T-helper 2 cell treated with Interferon-gamma antibody and Interleukin-4, amounts not matched to agents 5 μg/mL and 100 μg/mL, for 36 hours (primary cell): ENCODE measurements around the gene CCDC167.
A peak's percentile ranks its signal among the peaks of the same experiment; 100 is the strongest.

Source experiments
- DNase-seq: peaks from one replicate; pipeline ENCODE4 v3.0.0; 2021; ENCODE audit warnings: low spot score
- H3K27ac Mint-ChIP-seq: one replicate; pipeline ENCODE4 v1.8.0; 2021; ENCODE audit warnings: mild to moderate bottlenecking, mixed read lengths
- H3K27me3 Mint-ChIP-seq: one replicate; pipeline ENCODE4 v1.8.0; 2021; ENCODE audit warnings: low read depth, mixed read lengths
- H3K36me3 Mint-ChIP-seq: one replicate; pipeline ENCODE4 v1.8.0; 2021; ENCODE audit warnings: low read depth, mixed read lengths
- H3K4me1 Mint-ChIP-seq: one replicate; pipeline ENCODE4 v1.8.0; 2021; ENCODE audit warnings: low read depth, mixed read lengths
- H3K4me3 Mint-ChIP-seq: one replicate; pipeline ENCODE4 v1.8.0; 2022; ENCODE audit warnings: mild to moderate bottlenecking, moderate library complexity, mixed read lengths
- H3K9me3 Mint-ChIP-seq: one replicate; pipeline ENCODE4 v1.8.0; 2021; ENCODE audit warnings: mixed read lengths

Gene CCDC167

GRCh38 chr6:37495244-37495934, 4.3 kb downstream of the CCDC167 start:
- no peaks in the 10 kb centered on the region for H3K27me3 Mint-ChIP-seq
- peak; percentile 57 for DNase-seq
- H3K9me3 Mint-ChIP-seq: no peaks in the 10 kb centered on the region
- peaks cover 45% of the 10 kb centered on the region for H3K4me1 Mint-ChIP-seq
- no peak overlapping the region for H3K4me3 Mint-ChIP-seq
- H3K27ac Mint-ChIP-seq: peak overlapping the region; percentile 65
- peaks cover 13% of the 10 kb centered on the region for H3K36me3 Mint-ChIP-seq

DNA sequence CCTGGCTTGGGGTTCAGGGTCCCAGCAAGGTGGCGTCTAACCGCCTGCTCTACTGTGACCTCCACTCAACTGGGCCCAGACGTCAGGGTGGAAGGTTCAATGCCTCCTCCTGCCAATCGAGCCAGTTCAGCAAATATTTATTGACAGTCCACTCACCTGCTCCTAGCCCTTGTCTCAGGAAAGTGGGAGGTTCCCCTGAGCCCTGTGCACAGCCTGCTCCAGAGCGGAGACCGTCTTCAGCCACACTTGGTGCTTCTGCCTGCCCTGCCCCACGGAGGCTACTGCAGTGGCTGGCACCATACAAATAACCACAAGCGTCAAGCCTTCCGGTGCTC, 6.1 kb downstream of the CCDC167 start:
- Mint-ChIP-seq H3K4me1 (peaks cover 37% of the 10 kb centered on the region), H3K27ac (no peak overlapping the region), H3K4me3 (no peak overlapping the region), H3K27me3 (no peaks in the 10 kb centered on the region), H3K9me3 (no peaks in the 10 kb centered on the region), H3K36me3 (peaks cover 11% of the 10 kb centered on the region)
- DNase-seq: no peak

GRCh38 chr6:37492991-37493660, 6.6 kb downstream of the CCDC167 start:
- Mint-ChIP-seq H3K4me1 (peaks cover 39% of the 10 kb centered on the region), H3K4me3 (no peak overlapping the region)

GRCh38 chr6:37492236-37492972, 7.3 kb downstream of the CCDC167 start:
- no peak for DNase-seq
- Mint-ChIP-seq H3K27me3 (no peaks in the 10 kb centered on the region), H3K9me3 (no peaks in the 10 kb centered on the region), H3K36me3 (peaks cover 15% of the 10 kb centered on the region), H3K27ac (no peak overlapping the region), H3K4me1 (peaks cover 39% of the 10 kb centered on the region), H3K4me3 (no peak overlapping the region)

More at GRCh38 chr6:37492991-37493660, 6.6 kb downstream of the CCDC167 start:
- H3K27me3 Mint-ChIP-seq: no peaks in the 10 kb centered on the region
- H3K27ac Mint-ChIP-seq: no peak overlapping the region
- H3K36me3 Mint-ChIP-seq: peaks cover 15% of the 10 kb centered on the region
- no peaks in the 10 kb centered on the region for H3K9me3 Mint-ChIP-seq
- DNase-seq: no peak

GRCh38 chr6:37491830-37492208, 7.9 kb downstream of the CCDC167 start:
- DNase-seq: no peak
- H3K27ac Mint-ChIP-seq: no peak overlapping the region
- H3K9me3 Mint-ChIP-seq: no peaks in the 10 kb centered on the region
- no peak overlapping the region for H3K4me3 Mint-ChIP-seq
- no peaks in the 10 kb centered on the region for H3K27me3 Mint-ChIP-seq
- H3K4me1 Mint-ChIP-seq: peaks cover 35% of the 10 kb centered on the region
- peaks cover 15% of the 10 kb centered on the region for H3K36me3 Mint-ChIP-seq

DNA sequence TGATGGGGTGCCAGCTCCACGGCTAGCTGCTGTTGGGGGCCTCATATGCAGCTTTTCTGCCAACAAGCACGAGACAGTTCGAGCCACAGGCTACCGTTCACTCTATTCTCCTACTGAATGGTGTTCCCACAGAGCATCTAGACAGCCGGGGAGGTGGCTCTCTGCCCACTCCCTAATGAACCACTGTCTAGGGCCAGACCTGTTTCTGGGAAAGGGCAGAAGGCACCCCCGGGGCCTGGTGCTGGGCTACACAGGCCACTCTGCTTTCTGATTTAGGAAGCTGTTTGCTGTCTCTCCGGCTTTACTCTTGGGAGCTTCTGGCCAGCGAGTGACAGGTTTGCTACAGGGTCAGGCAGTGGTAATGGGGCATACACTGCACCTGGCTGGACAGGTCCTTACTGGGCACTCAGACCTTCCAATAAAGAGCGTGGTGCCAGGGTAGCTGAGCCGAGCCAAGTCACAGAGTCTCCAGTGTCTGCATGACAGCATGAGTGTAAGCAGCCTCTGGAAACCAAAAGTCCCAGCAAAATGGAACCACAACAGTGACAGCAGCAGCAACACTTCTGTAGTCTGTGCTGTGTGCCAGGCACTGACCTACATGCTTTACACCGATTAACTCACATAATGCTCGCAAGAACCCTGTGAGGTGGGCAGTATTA, 8.4 kb downstream of the CCDC167 start:
- H3K4me3 Mint-ChIP-seq: no peak overlapping the region
- no peak overlapping the region for H3K27ac Mint-ChIP-seq
- H3K4me1 Mint-ChIP-seq: peaks cover 32% of the 10 kb centered on the region
- H3K27me3 Mint-ChIP-seq: no peaks in the 10 kb centered on the region
- H3K9me3 Mint-ChIP-seq: no peaks in the 10 kb centered on the region
- H3K36me3 Mint-ChIP-seq: peaks cover 15% of the 10 kb centered on the region
- no peak for DNase-seq

GRCh38 chr6:37490536-37491170, 9.0 kb downstream of the CCDC167 start:
- H3K9me3 Mint-ChIP-seq: no peaks in the 10 kb centered on the region
- peaks cover 12% of the 10 kb centered on the region for H3K36me3 Mint-ChIP-seq
- DNase-seq: no peak
- H3K4me1 Mint-ChIP-seq: peaks cover 30% of the 10 kb centered on the region
- no peak overlapping the region for H3K4me3 Mint-ChIP-seq
- no peaks in the 10 kb centered on the region for H3K27me3 Mint-ChIP-seq
- peak overlapping the region; percentile 63 for H3K27ac Mint-ChIP-seq

DNA sequence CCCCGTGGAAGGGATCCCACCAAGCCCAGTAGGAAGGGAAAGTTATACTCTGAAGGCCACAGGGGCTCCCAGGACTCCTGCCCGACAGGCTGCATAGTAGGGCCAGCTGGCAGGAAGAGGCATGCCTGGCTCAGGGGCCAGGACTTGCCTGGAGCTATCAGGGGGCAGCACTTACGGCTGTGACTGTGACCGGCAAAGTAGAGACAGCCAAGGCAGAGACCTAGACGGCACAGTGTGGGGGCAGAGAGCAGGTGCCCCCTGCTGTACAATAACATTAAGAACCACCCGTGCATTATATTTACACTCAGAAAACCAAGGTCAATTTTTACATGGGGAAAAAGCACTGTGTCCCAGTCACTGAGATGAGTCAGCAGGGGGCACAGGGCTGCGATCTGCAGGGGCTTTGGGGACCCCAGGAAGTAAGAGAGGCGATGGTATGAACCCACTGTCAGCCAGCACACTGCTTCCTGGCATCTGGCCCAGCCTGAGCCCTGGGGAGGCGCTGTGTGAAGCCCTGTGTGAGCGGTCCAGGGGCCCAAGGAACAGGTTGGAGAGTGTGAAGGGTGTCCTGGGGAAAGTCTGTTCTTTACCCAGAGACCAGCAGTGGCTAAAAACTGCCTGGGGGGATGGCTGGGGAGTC, 9.9 kb downstream of the CCDC167 start:
- Mint-ChIP-seq H3K9me3 (no peaks in the 10 kb centered on the region), H3K27me3 (no peaks in the 10 kb centered on the region), H3K4me1 (peaks cover 23% of the 10 kb centered on the region), H3K4me3 (no peak overlapping the region), H3K27ac (peak overlapping the region; percentile 31), H3K36me3 (peaks cover 11% of the 10 kb centered on the region)
- no peak for DNase-seq

- no peak for DNase-seq
- H3K9me3 Mint-ChIP-seq: no peaks in the 10 kb centered on the region
- no peaks in the 10 kb centered on the region for H3K27me3 Mint-ChIP-seq
- peaks cover 8% of the 10 kb centered on the region for H3K36me3 Mint-ChIP-seq
- peaks cover 19% of the 10 kb centered on the region for H3K4me1 Mint-ChIP-seq
- H3K27ac Mint-ChIP-seq: peak overlapping the region; percentile 62
- no peak overlapping the region for H3K4me3 Mint-ChIP-seq
These were observed 11.2 kb downstream of the CCDC167 start for GRCh38 chr6:37488476-37488875.

- H3K36me3 Mint-ChIP-seq: peaks cover 15% of the 10 kb centered on the region
- H3K27me3 Mint-ChIP-seq: no peaks in the 10 kb centered on the region
- H3K27ac Mint-ChIP-seq: peak overlapping the region; percentile 62
- DNase-seq: no peak
- H3K4me3 Mint-ChIP-seq: no peak overlapping the region
- H3K4me1 Mint-ChIP-seq: peaks cover 19% of the 10 kb centered on the region
- H3K9me3 Mint-ChIP-seq: no peaks in the 10 kb centered on the region
These were observed 11.9 kb downstream of the CCDC167 start for GRCh38 chr6:37487591-37488380.

- peaks cover 13% of the 10 kb centered on the region for H3K4me1 Mint-ChIP-seq
- H3K27ac Mint-ChIP-seq: no peak overlapping the region
- no peak for DNase-seq
- no peaks in the 10 kb centered on the region for H3K27me3 Mint-ChIP-seq
- H3K36me3 Mint-ChIP-seq: peaks cover 24% of the 10 kb centered on the region
- no peaks in the 10 kb centered on the region for H3K9me3 Mint-ChIP-seq
- no peak overlapping the region for H3K4me3 Mint-ChIP-seq
These were observed 13.4 kb downstream of the CCDC167 start for GRCh38 chr6:37486121-37486839.

GRCh38 chr6:37485291-37485702, 14.4 kb downstream of the CCDC167 start:
- Mint-ChIP-seq H3K4me1 (peaks cover 10% of the 10 kb centered on the region), H3K4me3 (no peak overlapping the region), H3K27me3 (no peaks in the 10 kb centered on the region), H3K36me3 (peaks cover 24% of the 10 kb centered on the region), H3K27ac (no peak overlapping the region), H3K9me3 (no peaks in the 10 kb centered on the region)
- DNase-seq: no peak
